Lower leg skin (tissue), 3 donors: ENCODE results near the gene VIT.

ENCODE experiments used
- CTCF ChIP-seq, 3 donors: fragments of 450-650 bp; IDR thresholded peaks; one replicate each; pipeline ENCODE4 v1.5.1; 2016; ENCODE audit warnings: antibody characterized with exemption in 3 of 3, mild to moderate bottlenecking in 3 of 3, moderate library complexity in 2 of 3
- POLR2A ChIP-seq, 2 donors: fragments of 450-650 bp; IDR thresholded peaks; one replicate each; pipeline ENCODE4 v1.6.1; 2016 to 2017; ENCODE audit warnings: antibody characterized with exemption in 2 of 2, mild to moderate bottlenecking in 1 of 2, moderate library complexity in 1 of 2

GRCh38 chr2:36754578-36754977 is 58.1 kb downstream of the VIT start:
- TF ChIP-seq CTCF (IDR thresholded peaks at IDR 0.05) (no peak), POLR2A (IDR thresholded peaks at IDR 0.05) (no peak)
